ENCODE measurements around the gene USP15. TPM values are rescaled to one million over a fixed set of nuclear protein-coding genes. Genes with fewer than 3 reads are reported as not detected.
"Not testable (repeated sequence)": the region's sequence is repeated elsewhere in the genome, so short reads cannot be mapped to it uniquely, and the experiment has no call there.

USP15 gene
- total and polyA plus RNA-seq, 3 experiments from 2014 or later = 59.5 to 99.0 (median 90.9) TPM

- H3K4me1 Mint-ChIP-seq = peaks cover 32 to 64% (median 53%) of the 10 kb centered on the region in 3 donors
- CTCF ChIA-PET = no interaction called here
- H3K27me3 ChIP-seq (ENCODE audit: insufficient read depth, low read length, poor library complexity, severe bottlenecking) = no peaks in the 10 kb centered on the region
Measured at GRCh38 chr12:62347922-62348650, 87.9 kb downstream of the USP15 start.

GRCh38 chr12:62350554-62350953 lies 90.3 kb downstream of the USP15 start:
- H3K4me1 Mint-ChIP-seq = peaks cover 30 to 61% (median 53%) of the 10 kb centered on the region in 3 donors
- Histone ChIP-seq H3K27ac (ENCODE audit: low read depth, low read length) (no peak overlapping the region), H3K4me1 (ENCODE audit: insufficient read depth, low read length) (no peaks in the 10 kb centered on the region), H3K36me3 (ENCODE audit: insufficient read depth, low read length) (no peaks in the 10 kb centered on the region), H3K9me3 (ENCODE audit: low read length) (no peaks in the 10 kb centered on the region), H3K4me3 (ENCODE audit: low read length) (no peak overlapping the region), H3K27me3 (ENCODE audit: insufficient read depth, low read length, poor library complexity, severe bottlenecking) (no peaks in the 10 kb centered on the region)
- ChIA-PET CTCF (no interaction called here), POLR2A (no interaction called here)
- no peaks in the 10 kb centered on the region for H3K27me3 Mint-ChIP-seq
- H3K27ac Mint-ChIP-seq = peak overlapping the region in 2 of 8 donors; percentile 29 to 50
- peaks cover 6 to 32% (median 12%) of the 10 kb centered on the region in 3 donors for H3K36me3 Mint-ChIP-seq
- H3K4me3 Mint-ChIP-seq = no peak overlapping the region
- no peaks in the 10 kb centered on the region for H3K9me3 Mint-ChIP-seq
- no peak for DNase-seq

More at GRCh38 chr12:62347922-62348650, 87.9 kb downstream of the USP15 start:
- Histone ChIP-seq H3K27ac (ENCODE audit: low read depth, low read length) (no peak overlapping the region), H3K4me3 (ENCODE audit: low read length) (no peak overlapping the region), H3K9me3 (ENCODE audit: low read length) (no peaks in the 10 kb centered on the region), H3K4me1 (ENCODE audit: insufficient read depth, low read length) (no peaks in the 10 kb centered on the region), H3K36me3 (ENCODE audit: insufficient read depth, low read length) (peaks cover 1% of the 10 kb centered on the region)
- H3K27me3 Mint-ChIP-seq = no peaks in the 10 kb centered on the region
- peak overlapping the region in 1 of 7 donors; percentile 72 for H3K4me3 Mint-ChIP-seq
- peaks cover 0 to 4% (median 3%) of the 10 kb centered on the region in 5 donors for H3K9me3 Mint-ChIP-seq
- H3K36me3 Mint-ChIP-seq = peaks cover 15 to 44% (median 25%) of the 10 kb centered on the region in 3 donors
- peak overlapping the region in 1 of 8 donors; percentile 44 for H3K27ac Mint-ChIP-seq
- POLR2A ChIA-PET = no interaction called here
- no peak for DNase-seq

GRCh38 chr12:62351326-62351725 lies 91.1 kb downstream of the USP15 start:
- Mint-ChIP-seq H3K36me3 (peaks cover 9 to 35% (median 11%) of the 10 kb centered on the region in 3 donors), H3K4me3 (no peak overlapping the region), H3K27me3 (no peaks in the 10 kb centered on the region), H3K27ac (no peak overlapping the region), H3K4me1 (peaks cover 26 to 58% (median 48%) of the 10 kb centered on the region in 3 donors), H3K9me3 (no peaks in the 10 kb centered on the region)
- Histone ChIP-seq H3K27ac (ENCODE audit: low read depth, low read length) (no peak overlapping the region), H3K9me3 (ENCODE audit: low read length) (no peaks in the 10 kb centered on the region), H3K4me3 (ENCODE audit: low read length) (no peak overlapping the region), H3K27me3 (ENCODE audit: insufficient read depth, low read length, poor library complexity, severe bottlenecking) (no peaks in the 10 kb centered on the region), H3K36me3 (ENCODE audit: insufficient read depth, low read length) (no peaks in the 10 kb centered on the region), H3K4me1 (ENCODE audit: insufficient read depth, low read length) (no peaks in the 10 kb centered on the region)
- DNase-seq = no peak
- ChIA-PET POLR2A (no interaction called here), CTCF (no interaction called here)

GRCh38 chr12:62361048-62361447 lies 100.8 kb downstream of the USP15 start:
- Histone ChIP-seq H3K9me3 (ENCODE audit: low read length) (no peaks in the 10 kb centered on the region), H3K27me3 (ENCODE audit: insufficient read depth, low read length, poor library complexity, severe bottlenecking) (no peaks in the 10 kb centered on the region), H3K36me3 (ENCODE audit: insufficient read depth, low read length) (no peaks in the 10 kb centered on the region), H3K27ac (ENCODE audit: low read depth, low read length) (no peak overlapping the region), H3K4me3 (ENCODE audit: low read length) (no peak overlapping the region), H3K4me1 (ENCODE audit: insufficient read depth, low read length) (no peaks in the 10 kb centered on the region)
- Mint-ChIP-seq H3K27ac (no peak overlapping the region), H3K27me3 (no peaks in the 10 kb centered on the region), H3K4me1 (peaks cover 27 to 53% (median 50%) of the 10 kb centered on the region in 3 donors), H3K4me3 (no peak overlapping the region), H3K36me3 (peaks cover 17 to 68% (median 32%) of the 10 kb centered on the region in 3 donors), H3K9me3 (peaks cover 0 to 5% (median 0%) of the 10 kb centered on the region in 5 donors)
- CTCF ChIA-PET = no interaction called here
- POLR2A ChIA-PET = no interaction called here
- no peak for DNase-seq

GRCh38 chr12:62363506-62363905 lies 103.3 kb downstream of the USP15 start:
- peaks cover 48 to 73% (median 67%) of the 10 kb centered on the region in 3 donors for H3K4me1 Mint-ChIP-seq
- Histone ChIP-seq H3K27ac (ENCODE audit: low read depth, low read length) (no peak overlapping the region), H3K9me3 (ENCODE audit: low read length) (no peaks in the 10 kb centered on the region), H3K36me3 (ENCODE audit: insufficient read depth, low read length) (no peaks in the 10 kb centered on the region), H3K4me1 (ENCODE audit: insufficient read depth, low read length) (no peaks in the 10 kb centered on the region), H3K27me3 (ENCODE audit: insufficient read depth, low read length, poor library complexity, severe bottlenecking) (no peaks in the 10 kb centered on the region), H3K4me3 (ENCODE audit: low read length) (no peak overlapping the region)
- H3K27ac Mint-ChIP-seq = no peak overlapping the region
- no peaks in the 10 kb centered on the region for H3K27me3 Mint-ChIP-seq
- H3K9me3 Mint-ChIP-seq = peaks cover 0 to 5% (median 0%) of the 10 kb centered on the region in 5 donors
- H3K4me3 Mint-ChIP-seq = no peak overlapping the region
- ChIA-PET CTCF (interaction anchor here (1.2 kb wide), 1 partner anchor 75 kb away, joined by 3 read pairs; no protein-coding TSS in a partner anchor), POLR2A (no interaction called here)
- DNase-seq = no peak
- peaks cover 23 to 75% (median 45%) of the 10 kb centered on the region in 3 donors for H3K36me3 Mint-ChIP-seq

- H3K36me3 ChIP-seq (ENCODE audit: insufficient read depth, low read length); H3K27ac ChIP-seq (ENCODE audit: low read depth, low read length); H3K9me3 ChIP-seq (ENCODE audit: low read length); H3K4me3 ChIP-seq (ENCODE audit: low read length); H3K27ac Mint-ChIP-seq; H3K4me1 ChIP-seq (ENCODE audit: insufficient read depth, low read length); DNase-seq; H3K4me3 Mint-ChIP-seq; H3K27me3 ChIP-seq (ENCODE audit: insufficient read depth, low read length, poor library complexity, severe bottlenecking); POLR2A ChIA-PET; H3K9me3 Mint-ChIP-seq; CTCF ChIA-PET; H3K27me3 Mint-ChIP-seq: not testable (repeated sequence)
- peaks cover 52 to 82% (median 71%) of the 10 kb centered on the region in 3 donors for H3K4me1 Mint-ChIP-seq
- H3K36me3 Mint-ChIP-seq = peaks cover 26 to 74% (median 47%) of the 10 kb centered on the region in 3 donors
Measured at GRCh38 chr12:62364697-62365096, 104.5 kb downstream of the USP15 start.

- H3K4me1 ChIP-seq (ENCODE audit: insufficient read depth, low read length); H3K27me3 ChIP-seq (ENCODE audit: insufficient read depth, low read length, poor library complexity, severe bottlenecking); CTCF ChIA-PET; POLR2A ChIA-PET; H3K27me3 Mint-ChIP-seq; H3K4me3 ChIP-seq (ENCODE audit: low read length); H3K9me3 ChIP-seq (ENCODE audit: low read length); H3K4me3 Mint-ChIP-seq; H3K27ac ChIP-seq (ENCODE audit: low read depth, low read length); H3K36me3 ChIP-seq (ENCODE audit: insufficient read depth, low read length); H3K9me3 Mint-ChIP-seq; DNase-seq: not testable (repeated sequence)
- peak overlapping the region in 1 of 8 donors; percentile 20 for H3K27ac Mint-ChIP-seq
- H3K36me3 Mint-ChIP-seq = peaks cover 29 to 78% (median 47%) of the 10 kb centered on the region in 3 donors
- peaks cover 58 to 91% (median 75%) of the 10 kb centered on the region in 3 donors for H3K4me1 Mint-ChIP-seq
Measured at GRCh38 chr12:62365846-62366245, 105.6 kb downstream of the USP15 start.

- Mint-ChIP-seq H3K36me3 (peaks cover 25 to 69% (median 41%) of the 10 kb centered on the region in 3 donors), H3K4me1 (peaks cover 62 to 83% (median 82%) of the 10 kb centered on the region in 3 donors), H3K27ac (peak overlapping the region in 3 of 8 donors; percentile 5 to 28 (median 12))
- H3K4me3 ChIP-seq (ENCODE audit: low read length); DNase-seq; H3K36me3 ChIP-seq (ENCODE audit: insufficient read depth, low read length); POLR2A ChIA-PET; CTCF ChIA-PET; H3K4me3 Mint-ChIP-seq; H3K27me3 ChIP-seq (ENCODE audit: insufficient read depth, low read length, poor library complexity, severe bottlenecking); H3K27me3 Mint-ChIP-seq; H3K4me1 ChIP-seq (ENCODE audit: insufficient read depth, low read length); H3K27ac ChIP-seq (ENCODE audit: low read depth, low read length); H3K9me3 Mint-ChIP-seq; H3K9me3 ChIP-seq (ENCODE audit: low read length): not testable (repeated sequence)
Measured at GRCh38 chr12:62368430-62369223, 108.4 kb downstream of the USP15 start.

All from CD8-positive, alpha-beta memory T cell (primary cell).